H1 (cell line): ENCODE measurements around the gene SLC15A4.

ENCODE experiments used
- ASH2L ChIP-seq: fragments of 200-600, 300-600 bp; sonication (generic); IDR thresholded peaks from one replicate; pipeline ENCODE4 v1.7.1; 2017; ENCODE audit warnings: low read length
- BACH1 ChIP-seq: IDR thresholded peaks from 2 replicates; pipeline ENCODE4 v1.6.1; 2012; ENCODE audit warnings: low read length, improper control_type of control experiment
- EGR1 ChIP-seq: IDR thresholded peaks from 2 replicates; pipeline ENCODE4 v1.6.1; 2011; ENCODE audit warnings: low read depth, low read length, borderline replicate concordance
- PHF8 ChIP-seq: fragments of 200-600 bp; sonication (generic); conservative IDR thresholded peaks from 2 replicates; pipeline ENCODE4 v1.7.1; 2012; ENCODE audit warnings: low read depth, mild to moderate bottlenecking, inconsistent platforms, low read length, moderate library complexity
- POLR2A ChIP-seq, 2 experiments: IDR thresholded peaks; 1 replicate in 1 of 2; 2 replicates in 1 of 2; pipeline ENCODE4 v1.6.1; 2011; ENCODE audit warnings: low read depth in 2 of 2, low read length in 2 of 2, mild to moderate bottlenecking in 2 of 2; ENCODE audit errors: control extremely low read depth in 1 of 2
- POLR2AphosphoS5 ChIP-seq: IDR thresholded peaks from 2 replicates; pipeline ENCODE4 v1.6.1; 2011; ENCODE audit warnings: low read depth, low read length
- RAD21 ChIP-seq, 2 experiments: IDR thresholded peaks in 1 of 2; conservative IDR thresholded peaks in 1 of 2; 2 replicates each; pipeline ENCODE4 v1.6.1; 2011; ENCODE audit warnings: low read depth in 2 of 2, low read length in 2 of 2, improper control_type of control experiment in 1 of 2, inconsistent platforms in 1 of 2, mild to moderate bottlenecking in 1 of 2, moderate library complexity in 1 of 2
- SIRT6 ChIP-seq: IDR thresholded peaks from one replicate; pipeline ENCODE4 v1.7.1; 2012; ENCODE audit warnings: low read length, inconsistent platforms
- SIX5 ChIP-seq: IDR thresholded peaks from 2 replicates; pipeline ENCODE4 v1.6.1; 2011; ENCODE audit warnings: mild to moderate bottlenecking, low read depth, low read length
- TAF1 ChIP-seq: IDR thresholded peaks from 2 replicates; pipeline ENCODE4 v1.6.1; 2011; ENCODE audit warnings: mild to moderate bottlenecking, low read depth, low read length
- TF ChIP-seq, protein P1 (sequence below): fragments of 300-600 bp; sonication (generic); IDR thresholded peaks from 2 replicates; pipeline ENCODE4 v1.7.1; 2012; ENCODE audit warnings: low read length, moderate library complexity, mild to moderate bottlenecking, inconsistent platforms; ENCODE audit not compliant: insufficient replicate concordance

DNA sequence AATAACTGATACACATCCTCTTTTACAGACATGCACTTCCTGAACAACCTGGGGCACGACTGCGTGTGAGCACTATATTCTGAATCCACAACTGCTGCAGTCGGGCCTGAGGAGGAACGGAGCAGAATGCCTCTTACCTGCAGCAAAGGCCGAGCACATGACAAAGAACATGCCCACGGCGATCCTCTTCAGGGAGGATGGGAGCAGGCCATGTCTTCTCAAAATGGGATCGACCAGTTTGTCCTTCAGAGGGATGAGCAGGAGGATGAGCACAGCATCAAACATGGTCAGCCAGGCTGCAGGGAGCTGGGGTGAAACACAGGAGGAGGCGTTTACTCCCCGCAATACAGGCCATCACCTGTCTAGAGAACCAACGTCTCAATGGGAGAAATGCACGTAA is 15.1 kb downstream of the SLC15A4 start:
- no peak for TF ChIP-seq POLR2A (IDR thresholded peaks at IDR 0.05; ENCODE audit: control extremely low read depth in 1 of 2, low read depth in 2 of 2, low read length in 2 of 2)
- no peak for TF ChIP-seq SIX5
- no peak for TF ChIP-seq RAD21 (IDR thresholded peaks at IDR 0.05 in 1 of 2, conservative IDR thresholded peaks at IDR 0.05 in 1 of 2; ENCODE audit: low read depth in 2 of 2, low read length in 2 of 2)
- no peak for TF ChIP-seq TAF1
- no peak for TF ChIP-seq POLR2AphosphoS5
- no peak for TF ChIP-seq ASH2L
- no peak for TF ChIP-seq PHF8
- TF ChIP-seq SIRT6 = no peak
- TF ChIP-seq EGR1 = no peak
- TF ChIP-seq, protein P1, sequence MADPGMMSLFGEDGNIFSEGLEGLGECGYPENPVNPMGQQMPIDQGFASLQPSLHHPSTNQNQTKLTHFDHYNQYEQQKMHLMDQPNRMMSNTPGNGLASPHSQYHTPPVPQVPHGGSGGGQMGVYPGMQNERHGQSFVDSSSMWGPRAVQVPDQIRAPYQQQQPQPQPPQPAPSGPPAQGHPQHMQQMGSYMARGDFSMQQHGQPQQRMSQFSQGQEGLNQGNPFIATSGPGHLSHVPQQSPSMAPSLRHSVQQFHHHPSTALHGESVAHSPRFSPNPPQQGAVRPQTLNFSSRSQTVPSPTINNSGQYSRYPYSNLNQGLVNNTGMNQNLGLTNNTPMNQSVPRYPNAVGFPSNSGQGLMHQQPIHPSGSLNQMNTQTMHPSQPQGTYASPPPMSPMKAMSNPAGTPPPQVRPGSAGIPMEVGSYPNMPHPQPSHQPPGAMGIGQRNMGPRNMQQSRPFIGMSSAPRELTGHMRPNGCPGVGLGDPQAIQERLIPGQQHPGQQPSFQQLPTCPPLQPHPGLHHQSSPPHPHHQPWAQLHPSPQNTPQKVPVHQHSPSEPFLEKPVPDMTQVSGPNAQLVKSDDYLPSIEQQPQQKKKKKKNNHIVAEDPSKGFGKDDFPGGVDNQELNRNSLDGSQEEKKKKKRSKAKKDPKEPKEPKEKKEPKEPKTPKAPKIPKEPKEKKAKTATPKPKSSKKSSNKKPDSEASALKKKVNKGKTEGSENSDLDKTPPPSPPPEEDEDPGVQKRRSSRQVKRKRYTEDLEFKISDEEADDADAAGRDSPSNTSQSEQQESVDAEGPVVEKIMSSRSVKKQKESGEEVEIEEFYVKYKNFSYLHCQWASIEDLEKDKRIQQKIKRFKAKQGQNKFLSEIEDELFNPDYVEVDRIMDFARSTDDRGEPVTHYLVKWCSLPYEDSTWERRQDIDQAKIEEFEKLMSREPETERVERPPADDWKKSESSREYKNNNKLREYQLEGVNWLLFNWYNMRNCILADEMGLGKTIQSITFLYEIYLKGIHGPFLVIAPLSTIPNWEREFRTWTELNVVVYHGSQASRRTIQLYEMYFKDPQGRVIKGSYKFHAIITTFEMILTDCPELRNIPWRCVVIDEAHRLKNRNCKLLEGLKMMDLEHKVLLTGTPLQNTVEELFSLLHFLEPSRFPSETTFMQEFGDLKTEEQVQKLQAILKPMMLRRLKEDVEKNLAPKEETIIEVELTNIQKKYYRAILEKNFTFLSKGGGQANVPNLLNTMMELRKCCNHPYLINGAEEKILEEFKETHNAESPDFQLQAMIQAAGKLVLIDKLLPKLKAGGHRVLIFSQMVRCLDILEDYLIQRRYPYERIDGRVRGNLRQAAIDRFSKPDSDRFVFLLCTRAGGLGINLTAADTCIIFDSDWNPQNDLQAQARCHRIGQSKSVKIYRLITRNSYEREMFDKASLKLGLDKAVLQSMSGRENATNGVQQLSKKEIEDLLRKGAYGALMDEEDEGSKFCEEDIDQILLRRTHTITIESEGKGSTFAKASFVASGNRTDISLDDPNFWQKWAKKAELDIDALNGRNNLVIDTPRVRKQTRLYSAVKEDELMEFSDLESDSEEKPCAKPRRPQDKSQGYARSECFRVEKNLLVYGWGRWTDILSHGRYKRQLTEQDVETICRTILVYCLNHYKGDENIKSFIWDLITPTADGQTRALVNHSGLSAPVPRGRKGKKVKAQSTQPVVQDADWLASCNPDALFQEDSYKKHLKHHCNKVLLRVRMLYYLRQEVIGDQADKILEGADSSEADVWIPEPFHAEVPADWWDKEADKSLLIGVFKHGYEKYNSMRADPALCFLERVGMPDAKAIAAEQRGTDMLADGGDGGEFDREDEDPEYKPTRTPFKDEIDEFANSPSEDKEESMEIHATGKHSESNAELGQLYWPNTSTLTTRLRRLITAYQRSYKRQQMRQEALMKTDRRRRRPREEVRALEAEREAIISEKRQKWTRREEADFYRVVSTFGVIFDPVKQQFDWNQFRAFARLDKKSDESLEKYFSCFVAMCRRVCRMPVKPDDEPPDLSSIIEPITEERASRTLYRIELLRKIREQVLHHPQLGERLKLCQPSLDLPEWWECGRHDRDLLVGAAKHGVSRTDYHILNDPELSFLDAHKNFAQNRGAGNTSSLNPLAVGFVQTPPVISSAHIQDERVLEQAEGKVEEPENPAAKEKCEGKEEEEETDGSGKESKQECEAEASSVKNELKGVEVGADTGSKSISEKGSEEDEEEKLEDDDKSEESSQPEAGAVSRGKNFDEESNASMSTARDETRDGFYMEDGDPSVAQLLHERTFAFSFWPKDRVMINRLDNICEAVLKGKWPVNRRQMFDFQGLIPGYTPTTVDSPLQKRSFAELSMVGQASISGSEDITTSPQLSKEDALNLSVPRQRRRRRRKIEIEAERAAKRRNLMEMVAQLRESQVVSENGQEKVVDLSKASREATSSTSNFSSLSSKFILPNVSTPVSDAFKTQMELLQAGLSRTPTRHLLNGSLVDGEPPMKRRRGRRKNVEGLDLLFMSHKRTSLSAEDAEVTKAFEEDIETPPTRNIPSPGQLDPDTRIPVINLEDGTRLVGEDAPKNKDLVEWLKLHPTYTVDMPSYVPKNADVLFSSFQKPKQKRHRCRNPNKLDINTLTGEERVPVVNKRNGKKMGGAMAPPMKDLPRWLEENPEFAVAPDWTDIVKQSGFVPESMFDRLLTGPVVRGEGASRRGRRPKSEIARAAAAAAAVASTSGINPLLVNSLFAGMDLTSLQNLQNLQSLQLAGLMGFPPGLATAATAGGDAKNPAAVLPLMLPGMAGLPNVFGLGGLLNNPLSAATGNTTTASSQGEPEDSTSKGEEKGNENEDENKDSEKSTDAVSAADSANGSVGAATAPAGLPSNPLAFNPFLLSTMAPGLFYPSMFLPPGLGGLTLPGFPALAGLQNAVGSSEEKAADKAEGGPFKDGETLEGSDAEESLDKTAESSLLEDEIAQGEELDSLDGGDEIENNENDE = no peak
- TF ChIP-seq BACH1 = no peak
